Suprapubic skin (tissue), 4 donors: ENCODE measurements around the gene RXFP2.

Experiments used
- EP300 ChIP-seq: sonication (generic); formaldehyde crosslinking; IDR thresholded peaks from one replicate; pipeline ENCODE4 v1.6.1; 2017; ENCODE audit warnings: antibody characterized with exemption
- POLR2A ChIP-seq, 2 donors: fragments of 450-650 bp; IDR thresholded peaks; one replicate each; pipeline ENCODE4 v1.6.1; 2017; ENCODE audit warnings: antibody characterized with exemption in 2 of 2, mild to moderate bottlenecking in 2 of 2, moderate library complexity in 2 of 2
- POLR2AphosphoS5 ChIP-seq, 3 donors: sonication (generic); formaldehyde crosslinking; IDR thresholded peaks; one replicate each; pipeline ENCODE4 v1.6.1; 2017; ENCODE audit warnings: antibody characterized with exemption in 3 of 3
- TF ChIP-seq, protein P1 (sequence below), 2 donors: fragments of 200-600 bp in 1 of 2; fragments of 450-650 bp in 1 of 2; sonication (generic) in 1 of 2; IDR thresholded peaks; one replicate each; pipeline ENCODE4 v1.5.1; 2016 to 2019; ENCODE audit warnings: antibody characterized with exemption in 2 of 2, mild to moderate bottlenecking in 1 of 2, moderate library complexity in 1 of 2

DNA sequence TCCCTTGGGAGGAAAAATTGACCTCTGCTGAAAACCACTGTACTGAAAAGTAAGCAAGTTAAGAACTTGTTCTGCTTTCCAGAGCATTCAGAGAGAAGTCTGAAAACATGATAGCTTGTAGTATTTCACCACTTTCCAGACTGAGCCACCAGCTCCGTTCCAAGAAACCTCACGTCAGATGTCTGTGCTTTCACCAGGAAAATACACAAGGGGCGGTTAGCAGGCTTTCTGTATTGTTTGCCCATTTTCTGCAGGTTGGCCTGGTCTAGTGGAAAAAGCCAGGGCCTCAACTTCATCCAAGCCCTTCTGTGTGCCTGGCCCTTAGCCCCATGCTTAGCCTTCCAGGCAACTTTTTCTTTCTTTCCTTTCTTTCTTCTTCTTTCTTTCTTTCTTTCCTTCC, 36.4 kb downstream of the RXFP2 start:
- no peak for TF ChIP-seq EP300
- TF ChIP-seq, protein P1, sequence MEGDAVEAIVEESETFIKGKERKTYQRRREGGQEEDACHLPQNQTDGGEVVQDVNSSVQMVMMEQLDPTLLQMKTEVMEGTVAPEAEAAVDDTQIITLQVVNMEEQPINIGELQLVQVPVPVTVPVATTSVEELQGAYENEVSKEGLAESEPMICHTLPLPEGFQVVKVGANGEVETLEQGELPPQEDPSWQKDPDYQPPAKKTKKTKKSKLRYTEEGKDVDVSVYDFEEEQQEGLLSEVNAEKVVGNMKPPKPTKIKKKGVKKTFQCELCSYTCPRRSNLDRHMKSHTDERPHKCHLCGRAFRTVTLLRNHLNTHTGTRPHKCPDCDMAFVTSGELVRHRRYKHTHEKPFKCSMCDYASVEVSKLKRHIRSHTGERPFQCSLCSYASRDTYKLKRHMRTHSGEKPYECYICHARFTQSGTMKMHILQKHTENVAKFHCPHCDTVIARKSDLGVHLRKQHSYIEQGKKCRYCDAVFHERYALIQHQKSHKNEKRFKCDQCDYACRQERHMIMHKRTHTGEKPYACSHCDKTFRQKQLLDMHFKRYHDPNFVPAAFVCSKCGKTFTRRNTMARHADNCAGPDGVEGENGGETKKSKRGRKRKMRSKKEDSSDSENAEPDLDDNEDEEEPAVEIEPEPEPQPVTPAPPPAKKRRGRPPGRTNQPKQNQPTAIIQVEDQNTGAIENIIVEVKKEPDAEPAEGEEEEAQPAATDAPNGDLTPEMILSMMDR (IDR thresholded peaks at IDR 0.05), result no peak
- no peak for TF ChIP-seq POLR2A (IDR thresholded peaks at IDR 0.05)
- TF ChIP-seq POLR2AphosphoS5 (IDR thresholded peaks at IDR 0.05), result no peak
